ENCODE measurements around the gene PLB1.

GRCh38 chr2:28683100-28683706 lies 187.3 kb downstream of the PLB1 start:
- TF ChIP-seq POLR2A (IDR thresholded peaks at IDR 0.05) (no peak), CTCF (IDR thresholded peaks at IDR 0.05) (no peak)
